SKM-1 treated with dmso at 0.1 percent for 144 hours (cell line): Measurements from ENCODE around the gene LAMA1.

Source experiments
- DNase-seq: peaks from one replicate; lab custom pipeline; 2025; ENCODE audit not compliant: unreplicated experiment; lab: John Stamatoyannopoulos, UW

The LAMA1 gene

GRCh38 chr18:7105943-7106342, 11.7 kb downstream of the LAMA1 start:
- DNase-seq = no peak

GRCh38 chr18:7105268-7105667, 12.3 kb downstream of the LAMA1 start:
- no peak for DNase-seq

GRCh38 chr18:7104649-7105048, 12.9 kb downstream of the LAMA1 start:
- DNase-seq = no peak

- DNase-seq = no peak
Observed at GRCh38 chr18:7102131-7102530, 15.5 kb downstream of the LAMA1 start.

GRCh38 chr18:7096838-7097237, 20.8 kb downstream of the LAMA1 start:
- DNase-seq = no peak

- no peak for DNase-seq
Observed at GRCh38 chr18:7094427-7094826, 23.2 kb downstream of the LAMA1 start.

- DNase-seq = no peak
Observed at GRCh38 chr18:7090771-7091170, 26.8 kb downstream of the LAMA1 start.

- DNase-seq = no peak
Observed at GRCh38 chr18:7089369-7089768, 28.2 kb downstream of the LAMA1 start.

GRCh38 chr18:7084080-7085065, 33.2 kb downstream of the LAMA1 start:
- no peak for DNase-seq

- DNase-seq = no peak
Observed at GRCh38 chr18:7082671-7083070, 34.9 kb downstream of the LAMA1 start.

GRCh38 chr18:7079231-7079630, 38.4 kb downstream of the LAMA1 start:
- no peak for DNase-seq

- DNase-seq = no peak
Observed at GRCh38 chr18:7072593-7072992, 45.0 kb downstream of the LAMA1 start.

GRCh38 chr18:7071600-7071999, 46.0 kb downstream of the LAMA1 start:
- DNase-seq = no peak

GRCh38 chr18:7070466-7070865, 47.1 kb downstream of the LAMA1 start:
- DNase-seq = no peak

GRCh38 chr18:7068871-7069590, 48.6 kb downstream of the LAMA1 start:
- DNase-seq = no peak

- DNase-seq = no peak
Observed at GRCh38 chr18:7066965-7067555, 50.5 kb downstream of the LAMA1 start.

- DNase-seq = no peak
Observed at GRCh38 chr18:7065736-7066135, 51.9 kb downstream of the LAMA1 start.

- no peak for DNase-seq
Observed at GRCh38 chr18:7064346-7064745, 53.3 kb downstream of the LAMA1 start.

- no peak for DNase-seq
Observed at GRCh38 chr18:7062811-7063210, 54.8 kb downstream of the LAMA1 start.

- no peak for DNase-seq
Observed at GRCh38 chr18:7062236-7062635, 55.4 kb downstream of the LAMA1 start.

GRCh38 chr18:7059276-7059675, 58.3 kb downstream of the LAMA1 start:
- DNase-seq = no peak

GRCh38 chr18:7056026-7056425, 61.6 kb downstream of the LAMA1 start:
- no peak for DNase-seq
